ENCODE results near the gene WDR53.
"Not testable (repeated sequence)": the region's sequence is repeated elsewhere in the genome, so short reads cannot be mapped to it uniquely, and the experiment has no call there.

Gene WDR53

GRCh38 chr3:196517162-196517800 lies 51.1 kb downstream of the WDR53 start:
- DNase-seq, result no peak

DNA sequence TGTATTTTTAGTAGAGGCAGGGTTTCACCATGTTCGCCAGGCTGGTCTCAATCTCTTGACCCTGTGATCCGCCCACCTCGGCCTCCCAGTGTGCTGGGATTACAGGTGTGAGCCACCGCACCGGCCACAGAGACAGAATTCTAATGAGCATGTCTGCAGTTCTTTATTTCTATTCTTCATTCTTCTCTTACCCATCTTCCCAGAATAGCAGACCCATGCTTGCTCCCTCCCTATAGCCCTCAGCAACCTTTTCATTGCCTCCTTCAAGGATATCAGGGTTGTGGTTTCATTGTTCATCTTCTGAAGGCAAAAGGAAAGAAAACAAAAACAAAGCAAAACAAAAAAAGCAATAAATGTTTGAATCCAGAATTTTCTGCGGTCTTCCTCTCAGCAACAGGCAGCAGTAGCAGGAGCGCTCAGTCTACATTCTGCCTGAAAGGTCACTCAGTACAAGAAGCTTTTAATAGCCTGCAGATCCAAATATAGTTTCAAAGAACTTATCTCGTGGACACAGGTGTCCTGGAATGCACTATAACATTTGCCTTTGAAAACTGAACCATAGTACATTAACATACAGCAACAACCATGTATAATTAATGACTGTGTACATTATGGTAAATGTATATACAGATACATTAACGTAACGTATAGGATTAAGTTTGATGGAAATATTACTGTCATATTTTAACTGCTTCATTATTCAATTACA lies 53.3 kb downstream of the WDR53 start, which contains the start of gene SMCO1:
Gene SMCO1, minus strand, starts transcription at position 434 of the 709 bp plus-strand sequence. Its CDS starts 137 bp downstream, at position 297.
- DNase-seq, result no peak

DNA sequence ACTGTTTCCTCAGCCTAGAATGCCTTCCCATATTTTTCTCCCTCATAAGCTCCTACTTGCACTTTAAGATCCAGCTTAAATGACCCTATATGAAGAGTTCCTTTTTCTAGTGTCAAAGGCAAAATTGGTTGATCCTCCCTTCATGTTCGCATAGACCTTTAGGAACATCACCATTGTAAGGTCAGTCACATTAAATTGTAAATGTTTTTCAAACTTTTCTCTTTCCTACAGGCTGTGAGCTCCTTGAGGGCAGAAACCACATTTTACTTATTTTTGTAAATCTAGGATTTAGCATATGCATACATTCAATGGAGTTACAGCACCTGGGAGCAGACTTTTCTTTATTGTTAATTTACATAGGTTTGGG lies 54.0 kb downstream of the WDR53 start:
- no peak for DNase-seq

- no peak for DNase-seq
Measured at GRCh38 chr3:196513697-196514349, 54.5 kb downstream of the WDR53 start.

- not testable (repeated sequence) for DNase-seq
Measured at GRCh38 chr3:196511646-196512425, 56.5 kb downstream of the WDR53 start.

- DNase-seq, result not testable (repeated sequence)
Measured at GRCh38 chr3:196511108-196511507, 57.2 kb downstream of the WDR53 start.

- no peak for DNase-seq
Measured at GRCh38 chr3:196506687-196507086, 61.7 kb downstream of the WDR53 start.

DNA sequence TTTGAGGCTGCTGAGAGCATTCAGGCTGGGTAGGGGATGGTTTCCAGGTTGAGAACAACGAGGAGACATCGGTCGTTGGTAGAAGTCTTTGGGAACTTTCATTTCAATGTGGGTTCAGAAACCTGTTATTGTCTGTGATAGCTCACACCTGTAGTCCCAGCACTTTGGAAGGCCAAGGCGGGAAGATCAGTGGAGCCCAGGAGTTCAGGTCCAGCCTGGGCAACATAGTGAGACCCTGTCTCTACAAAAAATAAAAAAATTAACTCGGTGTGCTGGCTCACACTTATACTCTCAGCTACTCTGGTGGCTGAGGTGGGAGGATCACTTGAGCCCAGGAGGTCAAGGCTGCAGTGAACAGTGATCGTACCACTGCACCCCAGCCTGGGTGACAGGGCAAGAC lies 63.8 kb downstream of the WDR53 start:
- DNase-seq, result no peak

All from CD4-positive, alpha-beta T cell treated with Interleukin-6 for 4 hours (primary cell).